Measurements from ENCODE around the gene BACE1. TPM values are rescaled to one million over a fixed set of nuclear protein-coding genes. Genes with fewer than 3 reads are reported as not detected.

Gene BACE1
- polyA plus RNA-seq, 3 donors: 1.6 to 9.1 (median 3.1) TPM

DNA sequence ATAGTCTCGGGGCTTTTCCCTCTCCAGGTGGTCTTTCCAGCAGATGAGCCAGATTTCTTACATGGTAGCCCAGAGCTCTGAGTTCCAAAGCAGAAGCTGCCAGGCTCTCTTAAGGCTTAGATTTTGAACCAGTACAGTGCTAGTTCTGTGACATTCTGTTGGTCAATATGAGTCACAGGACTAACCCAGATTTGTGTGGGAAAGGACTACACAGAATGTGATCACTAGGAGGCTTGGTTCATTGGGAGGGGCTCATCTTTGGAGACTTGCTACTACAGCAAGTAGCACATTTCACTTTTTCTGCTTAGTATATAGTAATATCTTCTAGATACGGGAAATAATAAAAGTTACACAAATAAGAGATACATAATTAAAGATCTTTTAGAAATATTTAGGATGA lies 59.5 kb downstream of the BACE1 start:
- Mint-ChIP-seq H3K4me3 (no peak overlapping the region), H3K27me3 (ENCODE audit: low read depth in 3 of 3) (no peaks in the 10 kb centered on the region), H3K9me3 (peaks cover 0 to 3% (median 0%) of the 10 kb centered on the region in 7 donors), H3K27ac (no peak overlapping the region), H3K36me3 (peaks cover 59 to 64% of the 10 kb centered on the region in 2 donors), H3K4me1 (no peaks in the 10 kb centered on the region)
- Histone ChIP-seq H3K27me3 (ENCODE audit: control insufficient read depth in 2 of 2, insufficient read depth in 2 of 2, low read length in 2 of 2) (no peaks in the 10 kb centered on the region), H3K27ac (ENCODE audit: low read depth in 1 of 2, low read length in 2 of 2) (no peak overlapping the region), H2AFZ (ENCODE audit: insufficient read depth, low read depth, low read length, poor library complexity, severe bottlenecking) (no peak overlapping the region), H3K4me2 (replicated peaks; ENCODE audit: extremely low read depth, low read length, poor library complexity, severe bottlenecking) (no peak overlapping the region), H3K4me1 (ENCODE audit: control insufficient read depth in 1 of 2, insufficient read depth in 2 of 2, low read length in 2 of 2) (no peaks in the 10 kb centered on the region), H3K4me3 (replicated peaks in 1 of 3; ENCODE audit: low read depth in 2 of 3, low read length in 3 of 3) (no peak overlapping the region), H3K36me3 (replicated peaks in 1 of 2; ENCODE audit: control insufficient read depth in 1 of 2, insufficient read depth in 2 of 2, low read length in 2 of 2) (peaks cover 25 to 72% of the 10 kb centered on the region in 2 donors), H4K20me1 (ENCODE audit: insufficient read depth, low read length) (no peaks in the 10 kb centered on the region), H3K79me2 (ENCODE audit: insufficient read depth, low read length) (no peaks in the 10 kb centered on the region), H3K9me3 (replicated peaks in 1 of 2; ENCODE audit: control insufficient read depth in 1 of 2, insufficient read depth in 1 of 2, low read length in 2 of 2) (no peaks in the 10 kb centered on the region), H3K9ac (ENCODE audit: insufficient read depth, low read length, poor library complexity, severe bottlenecking) (no peak overlapping the region)
- intact Hi-C loops (cut with micrococcal nuclease): no loop called here
- TF ChIP-seq, protein P1, sequence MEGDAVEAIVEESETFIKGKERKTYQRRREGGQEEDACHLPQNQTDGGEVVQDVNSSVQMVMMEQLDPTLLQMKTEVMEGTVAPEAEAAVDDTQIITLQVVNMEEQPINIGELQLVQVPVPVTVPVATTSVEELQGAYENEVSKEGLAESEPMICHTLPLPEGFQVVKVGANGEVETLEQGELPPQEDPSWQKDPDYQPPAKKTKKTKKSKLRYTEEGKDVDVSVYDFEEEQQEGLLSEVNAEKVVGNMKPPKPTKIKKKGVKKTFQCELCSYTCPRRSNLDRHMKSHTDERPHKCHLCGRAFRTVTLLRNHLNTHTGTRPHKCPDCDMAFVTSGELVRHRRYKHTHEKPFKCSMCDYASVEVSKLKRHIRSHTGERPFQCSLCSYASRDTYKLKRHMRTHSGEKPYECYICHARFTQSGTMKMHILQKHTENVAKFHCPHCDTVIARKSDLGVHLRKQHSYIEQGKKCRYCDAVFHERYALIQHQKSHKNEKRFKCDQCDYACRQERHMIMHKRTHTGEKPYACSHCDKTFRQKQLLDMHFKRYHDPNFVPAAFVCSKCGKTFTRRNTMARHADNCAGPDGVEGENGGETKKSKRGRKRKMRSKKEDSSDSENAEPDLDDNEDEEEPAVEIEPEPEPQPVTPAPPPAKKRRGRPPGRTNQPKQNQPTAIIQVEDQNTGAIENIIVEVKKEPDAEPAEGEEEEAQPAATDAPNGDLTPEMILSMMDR (IDR thresholded peaks at IDR 0.05): no peak
- DNase-seq: no peak
- 100% methylated on average over 1 of the region's 2 CpGs for WGBS (ENCODE audit: insufficient coverage)

DNA sequence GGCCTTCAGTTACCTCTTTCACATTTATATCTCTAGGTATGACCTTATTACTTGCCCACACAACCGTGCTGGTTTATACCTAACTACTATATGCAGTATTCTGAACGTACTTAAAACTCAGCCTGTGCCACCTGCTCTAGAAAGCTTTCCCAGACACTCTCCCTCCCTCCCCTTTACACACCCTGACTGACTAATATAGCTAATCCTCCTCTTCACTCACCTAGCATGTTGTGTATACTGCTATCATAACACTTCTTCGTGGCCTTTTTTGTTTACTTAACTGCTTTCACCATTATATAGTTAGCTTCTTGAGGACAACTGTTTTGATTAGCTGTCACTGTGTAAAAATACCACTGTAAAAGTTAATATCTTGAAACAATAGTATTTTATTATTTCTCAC lies 60.1 kb downstream of the BACE1 start:
- Histone ChIP-seq H3K36me3 (replicated peaks in 1 of 2; ENCODE audit: control insufficient read depth in 1 of 2, insufficient read depth in 2 of 2, low read length in 2 of 2) (peaks cover 25 to 69% of the 10 kb centered on the region in 2 donors), H4K20me1 (ENCODE audit: insufficient read depth, low read length) (no peaks in the 10 kb centered on the region), H3K9ac (ENCODE audit: insufficient read depth, low read length, poor library complexity, severe bottlenecking) (no peak overlapping the region), H3K79me2 (ENCODE audit: insufficient read depth, low read length) (no peaks in the 10 kb centered on the region), H2AFZ (ENCODE audit: insufficient read depth, low read depth, low read length, poor library complexity, severe bottlenecking) (no peak overlapping the region), H3K4me3 (replicated peaks in 1 of 3; ENCODE audit: low read depth in 2 of 3, low read length in 3 of 3) (no peak overlapping the region), H3K27me3 (ENCODE audit: control insufficient read depth in 2 of 2, insufficient read depth in 2 of 2, low read length in 2 of 2) (no peaks in the 10 kb centered on the region), H3K4me2 (replicated peaks; ENCODE audit: extremely low read depth, low read length, poor library complexity, severe bottlenecking) (no peak overlapping the region), H3K4me1 (ENCODE audit: control insufficient read depth in 1 of 2, insufficient read depth in 2 of 2, low read length in 2 of 2) (no peaks in the 10 kb centered on the region), H3K9me3 (replicated peaks in 1 of 2; ENCODE audit: control insufficient read depth in 1 of 2, insufficient read depth in 1 of 2, low read length in 2 of 2) (no peaks in the 10 kb centered on the region), H3K27ac (ENCODE audit: low read depth in 1 of 2, low read length in 2 of 2) (no peak overlapping the region)
- H3K9me3 Mint-ChIP-seq: peaks cover 0 to 3% (median 0%) of the 10 kb centered on the region in 7 donors
- no peaks in the 10 kb centered on the region for H3K4me1 Mint-ChIP-seq
- no peak for DNase-seq
- 90% methylated on average over 2 of the region's 3 CpGs for WGBS (ENCODE audit: insufficient coverage)
- TF ChIP-seq, protein P1 (IDR thresholded peaks at IDR 0.05): no peak
- H3K36me3 Mint-ChIP-seq: peaks cover 58 to 65% of the 10 kb centered on the region in 2 donors
- intact Hi-C loops (cut with micrococcal nuclease): no loop called here
- no peak overlapping the region for H3K27ac Mint-ChIP-seq
- H3K4me3 Mint-ChIP-seq: no peak overlapping the region
- H3K27me3 Mint-ChIP-seq (ENCODE audit: low read depth in 3 of 3): no peaks in the 10 kb centered on the region

Data from CD14-positive monocyte (primary cell).